RWPE1 (cell line): ENCODE results near the gene ZNF146.
"Not testable (repeated sequence)": the region's sequence is repeated elsewhere in the genome, so short reads cannot be mapped to it uniquely, and the experiment has no call there.

Experiments used
- CTCF ChIA-PET: fragments of 350-600 bp; sonication (Branson Sonifier 250); formaldehyde crosslinking; extraction: SDS; loops from one replicate; lab custom pipeline; 2021; lab: Yijun Ruan, JAX
- POLR2A ChIA-PET: fragments of 400-600 bp; formaldehyde crosslinking; extraction: SDS; loops from one replicate; lab custom pipeline; 2020; ENCODE audit warnings: antibody characterized with exemption; ENCODE audit not compliant: low non-redundant PET; lab: Yijun Ruan, JAX
- DNase-seq: peaks from one replicate; pipeline ENCODE4 v3.0.0; 2012; ENCODE audit warnings: low spot score
- H3K27ac ChIP-seq: fragments of 450-650 bp; 2 replicates; pipeline ENCODE4 v1.5.1; 2017
- CTCF ChIP-seq: fragments of 450-650 bp; conservative IDR thresholded peaks from 2 replicates; pipeline ENCODE4 v1.5.1; 2017; ENCODE audit warnings: low read depth, mild to moderate bottlenecking

ZNF146 gene

GRCh38 chr19:36267061-36267845 is 52.3 kb downstream of the ZNF146 start:
- TF ChIP-seq CTCF, result no peak
- DNase-seq, result no peak
- H3K27ac ChIP-seq, result no peak overlapping the region
- ChIA-PET POLR2A (no interaction called here), CTCF (no interaction called here)

GRCh38 chr19:36268081-36268480 is 53.2 kb downstream of the ZNF146 start:
- DNase-seq, CTCF ChIA-PET, H3K27ac ChIP-seq, POLR2A ChIA-PET: not testable (repeated sequence)

GRCh38 chr19:36268591-36268990 is 53.7 kb downstream of the ZNF146 start:
- CTCF ChIA-PET, POLR2A ChIA-PET, H3K27ac ChIP-seq, DNase-seq: not testable (repeated sequence)

- CTCF ChIA-PET, DNase-seq, POLR2A ChIA-PET, H3K27ac ChIP-seq: not testable (repeated sequence)
These were observed 54.4 kb downstream of the ZNF146 start for GRCh38 chr19:36269295-36269694.
